OCI-LY7 (cell line): ENCODE measurements around the gene BEAN1. TPM values are rescaled to one million over a fixed set of nuclear protein-coding genes. Genes with fewer than 3 reads are reported as not detected.

Experiments used
- BruUV-seq: library from RNA; stranded (reverse); fragments of 400-500 nt; replicated peaks from 2 replicates; lab custom pipeline; 2021; lab: Mats Ljungman, UMichigan
- CTCF ChIA-PET: fragments of 300-600 bp; sonication (Branson Sonifier 250); formaldehyde crosslinking; loops from one replicate; lab custom pipeline; 2022; ENCODE audit warnings: antibody characterized with exemption; ENCODE audit not compliant: unreplicated experiment; lab: Charles Lee
- POLR2A ChIA-PET: fragments of 300-600 bp; sonication (Branson Sonifier 250); formaldehyde crosslinking; loops from one replicate; lab custom pipeline; 2022; ENCODE audit warnings: antibody characterized with exemption; lab: Charles Lee
- DNase-seq: peaks from one replicate; pipeline ENCODE4 v3.0.0-alpha.2; 2015; ENCODE audit warnings: low spot score
- H2AFZ ChIP-seq: fragments of 200-600 bp; sonication (generic), shearing (Covaris generic); 2 replicates; pipeline ENCODE4 v1.6.1; 2014; ENCODE audit warnings: mild to moderate bottlenecking, antibody characterized with exemption, low read length, moderate library complexity
- H3K27ac ChIP-seq: fragments of 200-600 bp; sonication (generic); 2 replicates; pipeline ENCODE4 v1.5.1; 2014; ENCODE audit warnings: mixed run types, low read depth, mild to moderate bottlenecking, moderate library complexity, low read length, inconsistent platforms; ENCODE audit not compliant: poor library complexity, severe bottlenecking
- H3K36me3 ChIP-seq: fragments of 200-600 bp; sonication (generic); 2 replicates; pipeline ENCODE4 v1.6.1; 2014; ENCODE audit warnings: mild to moderate bottlenecking, antibody characterized with exemption, low read length, moderate library complexity, mixed read lengths; ENCODE audit not compliant: insufficient read depth
- H3K4me1 ChIP-seq: fragments of 200-600 bp; sonication (generic); 2 replicates; pipeline ENCODE4 v1.5.1; 2014; ENCODE audit warnings: mild to moderate bottlenecking, low read length; ENCODE audit not compliant: insufficient read depth, poor library complexity, severe bottlenecking
- H3K4me2 ChIP-seq: fragments of 200-600 bp; sonication (generic); 2 replicates; pipeline ENCODE4 v1.6.1; 2014; ENCODE audit warnings: mild to moderate bottlenecking, low read length
- H3K4me3 ChIP-seq: fragments of 200-600 bp; sonication (generic); 2 replicates; pipeline ENCODE4 v1.5.1; 2014; ENCODE audit warnings: mild to moderate bottlenecking, low read depth, low read length; ENCODE audit not compliant: poor library complexity, severe bottlenecking
- H3K79me2 ChIP-seq: fragments of 200-600 bp; sonication (generic); 2 replicates; pipeline ENCODE4 v1.6.1; 2016; ENCODE audit warnings: low read depth, mild to moderate bottlenecking, low read length, moderate library complexity, mixed read lengths; ENCODE audit not compliant: insufficient read depth
- H3K9me2 ChIP-seq: fragments of 200-600 bp; sonication (generic); 2 replicates; pipeline ENCODE4 v1.6.1; 2016; ENCODE audit warnings: mild to moderate bottlenecking, low read length, mixed read lengths; ENCODE audit not compliant: insufficient read depth
- H3K9me3 ChIP-seq: fragments of 200-600 bp; sonication (generic); 2 replicates; pipeline ENCODE4 v1.6.1; 2014; ENCODE audit warnings: mild to moderate bottlenecking, mixed run types, low read length, mixed read lengths
- H4K20me1 ChIP-seq: fragments of 200-600 bp; sonication (generic); 2 replicates; pipeline ENCODE4 v1.6.1; 2014; ENCODE audit warnings: mild to moderate bottlenecking, antibody characterized with exemption, low read length, moderate library complexity, mixed read lengths; ENCODE audit not compliant: insufficient read depth
- EZH2phosphoT487 ChIP-seq: fragments of 200-600 bp; sonication (generic); IDR thresholded peaks from 2 replicates; pipeline ENCODE4 v1.6.1; 2018; ENCODE audit warnings: low read depth, borderline replicate concordance, mild to moderate bottlenecking, mixed run types, antibody characterized with exemption, low read length, moderate library complexity, mixed read lengths
- intact Hi-C: fragments of 100-400 bp; cut with micrococcal nuclease; formaldehyde crosslinking; loops from one replicate; pipeline ENCODE4 v1.10.0; 2022; ENCODE audit not compliant: unreplicated experiment
- total RNA-seq, 2 experiments: library from RNA; depleted of rRNA in 1 of 2; stranded (reverse); fragments of >200 nt in 1 of 2; shearing (Covaris generic) in 1 of 2; gene quantifications; 2 replicates each; pipeline ENCODE4 v1.2.3, GENCODE V29; 2014 to 2022
- TF ChIP-seq, protein P1 (sequence below): fragments of 200-600 bp; sonication (generic); conservative IDR thresholded peaks from 2 replicates; pipeline ENCODE4 v1.5.1; 2014; ENCODE audit warnings: mild to moderate bottlenecking, antibody characterized with exemption, low read length, moderate library complexity, mixed read lengths

BEAN1 gene
- total RNA-seq, 2 experiments from 2014 or later, result 0.13 TPM; not detected in 1

DNA sequence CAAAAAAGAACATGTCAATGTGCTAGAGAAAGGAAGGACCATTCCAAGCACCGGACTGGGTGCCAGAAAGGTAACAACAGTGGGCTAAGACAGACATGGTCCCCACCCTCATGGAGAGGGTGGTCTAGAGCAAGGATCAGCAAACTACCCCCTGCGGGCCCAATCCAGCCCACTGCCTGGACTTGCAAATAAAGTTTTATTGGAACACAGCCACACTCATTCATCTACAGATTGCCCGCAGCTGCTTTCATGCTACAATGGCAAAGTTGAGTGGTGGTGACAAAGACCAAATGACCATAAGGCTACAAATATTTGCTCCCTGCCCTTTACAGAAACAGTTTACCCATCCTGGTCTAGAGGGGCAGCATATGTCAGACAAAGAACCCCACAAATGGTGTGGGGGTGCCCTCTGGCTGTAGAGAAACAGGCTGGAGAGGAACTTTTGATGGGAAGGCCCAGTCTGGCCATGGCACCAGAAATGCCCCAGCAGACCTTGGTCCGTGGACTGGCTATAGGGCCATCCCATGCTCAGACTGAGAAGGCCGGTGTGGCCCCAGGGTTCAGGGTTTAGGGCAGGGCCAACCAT lies 45.4 kb upstream of the BEAN1 start:
- intact Hi-C loops, result no loop called here

DNA sequence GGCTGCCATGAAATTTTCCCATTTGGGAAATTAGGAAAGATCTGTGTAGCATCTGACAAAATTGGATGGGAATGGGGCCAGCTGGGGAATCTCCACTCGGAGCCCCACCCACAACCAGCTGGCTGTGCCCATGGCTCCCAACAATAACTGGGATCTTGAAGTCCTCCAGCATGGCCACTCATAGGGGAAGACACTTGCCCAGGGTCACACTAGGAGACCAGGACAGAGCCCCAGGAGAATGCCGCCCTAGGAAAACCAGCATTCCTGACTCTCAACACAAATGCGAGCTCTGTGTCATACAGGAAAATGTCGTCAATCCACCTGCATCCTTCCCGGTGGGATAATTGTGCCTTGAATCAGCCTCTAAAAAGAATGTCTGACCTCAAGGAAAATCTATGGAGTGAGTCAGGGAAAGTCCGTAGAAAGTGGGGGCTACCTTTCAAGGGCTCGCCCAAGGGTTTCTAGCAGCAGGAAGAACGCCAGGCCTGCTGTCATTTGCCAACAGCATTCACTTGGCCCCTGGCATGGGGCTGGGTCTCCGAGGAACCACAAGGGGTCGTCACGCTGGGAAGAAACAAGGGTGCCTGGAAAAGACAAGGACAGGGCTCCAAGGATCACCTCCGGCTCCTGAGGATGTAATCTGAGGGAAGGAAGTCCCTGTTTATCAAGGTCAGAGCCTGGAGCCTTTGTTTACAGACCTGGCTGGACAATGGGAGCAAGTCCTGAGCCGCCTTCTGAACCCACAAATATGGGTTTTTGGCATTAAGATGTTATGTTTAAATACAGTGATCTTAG lies 44.7 kb upstream of the BEAN1 start:
- TF ChIP-seq, protein P1, sequence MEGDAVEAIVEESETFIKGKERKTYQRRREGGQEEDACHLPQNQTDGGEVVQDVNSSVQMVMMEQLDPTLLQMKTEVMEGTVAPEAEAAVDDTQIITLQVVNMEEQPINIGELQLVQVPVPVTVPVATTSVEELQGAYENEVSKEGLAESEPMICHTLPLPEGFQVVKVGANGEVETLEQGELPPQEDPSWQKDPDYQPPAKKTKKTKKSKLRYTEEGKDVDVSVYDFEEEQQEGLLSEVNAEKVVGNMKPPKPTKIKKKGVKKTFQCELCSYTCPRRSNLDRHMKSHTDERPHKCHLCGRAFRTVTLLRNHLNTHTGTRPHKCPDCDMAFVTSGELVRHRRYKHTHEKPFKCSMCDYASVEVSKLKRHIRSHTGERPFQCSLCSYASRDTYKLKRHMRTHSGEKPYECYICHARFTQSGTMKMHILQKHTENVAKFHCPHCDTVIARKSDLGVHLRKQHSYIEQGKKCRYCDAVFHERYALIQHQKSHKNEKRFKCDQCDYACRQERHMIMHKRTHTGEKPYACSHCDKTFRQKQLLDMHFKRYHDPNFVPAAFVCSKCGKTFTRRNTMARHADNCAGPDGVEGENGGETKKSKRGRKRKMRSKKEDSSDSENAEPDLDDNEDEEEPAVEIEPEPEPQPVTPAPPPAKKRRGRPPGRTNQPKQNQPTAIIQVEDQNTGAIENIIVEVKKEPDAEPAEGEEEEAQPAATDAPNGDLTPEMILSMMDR, result no peak
- no peak for TF ChIP-seq EZH2phosphoT487
- H3K4me2 ChIP-seq, result no peak overlapping the region

More for the DNA sequence above, 45.4 kb upstream of the BEAN1 start:
- ChIA-PET CTCF (no interaction called here), POLR2A (interaction anchor here (0.5 kb wide), 1 partner anchor 402 kb away, joined by 3 read pairs; no protein-coding TSS in a partner anchor)
- no peak overlapping the region for H3K4me2 ChIP-seq
- H3K36me3 ChIP-seq, result no peaks in the 10 kb centered on the region
- H3K27ac ChIP-seq, result no peak overlapping the region
- no peaks in the 10 kb centered on the region for H3K79me2 ChIP-seq
- no peak for DNase-seq
- H2AFZ ChIP-seq, result no peak overlapping the region
- TF ChIP-seq, protein P1, result no peak
- no peak for TF ChIP-seq EZH2phosphoT487
- no peaks in the 10 kb centered on the region for H3K4me1 ChIP-seq
- H3K9me3 ChIP-seq, result no peaks in the 10 kb centered on the region
- no peak overlapping the region for H3K4me3 ChIP-seq
- H4K20me1 ChIP-seq, result no peaks in the 10 kb centered on the region
- no TSS peak for BruUV-seq
- no peaks in the 10 kb centered on the region for H3K9me2 ChIP-seq

DNA sequence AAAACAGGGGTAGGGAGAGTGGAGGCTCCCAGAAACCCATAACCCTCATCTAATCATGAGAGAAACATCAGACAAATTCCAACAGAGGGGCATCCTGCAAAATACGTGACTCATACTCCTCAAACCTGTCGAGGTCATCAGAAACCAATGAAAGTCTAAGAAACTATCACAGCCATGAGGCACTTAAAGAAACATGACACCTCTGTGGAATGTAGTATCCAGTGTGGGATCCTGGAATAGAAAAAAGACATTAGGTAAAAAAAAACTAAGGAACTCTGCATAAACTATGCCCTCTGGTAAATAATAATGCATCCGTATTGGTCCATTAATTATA lies 44.2 kb upstream of the BEAN1 start:
- no TSS peak for BruUV-seq
- Histone ChIP-seq H3K4me2 (no peak overlapping the region), H3K9me3 (no peaks in the 10 kb centered on the region), H3K79me2 (no peaks in the 10 kb centered on the region), H3K36me3 (no peaks in the 10 kb centered on the region), H3K4me1 (no peaks in the 10 kb centered on the region), H3K4me3 (no peak overlapping the region), H3K27ac (no peak overlapping the region), H4K20me1 (no peaks in the 10 kb centered on the region), H3K9me2 (no peaks in the 10 kb centered on the region), H2AFZ (no peak overlapping the region)
- POLR2A ChIA-PET, result no interaction called here
- intact Hi-C loops, result no loop called here
- CTCF ChIA-PET, result no interaction called here
- TF ChIP-seq, protein P1, result no peak
- no peak for TF ChIP-seq EZH2phosphoT487
- no peak for DNase-seq

More for the DNA sequence above, 44.7 kb upstream of the BEAN1 start:
- intact Hi-C loops, result no loop called here
- Histone ChIP-seq H3K4me1 (no peaks in the 10 kb centered on the region), H3K27ac (no peak overlapping the region), H3K36me3 (no peaks in the 10 kb centered on the region), H3K79me2 (no peaks in the 10 kb centered on the region), H3K9me2 (no peaks in the 10 kb centered on the region), H2AFZ (no peak overlapping the region), H4K20me1 (no peaks in the 10 kb centered on the region), H3K4me3 (no peak overlapping the region), H3K9me3 (no peaks in the 10 kb centered on the region)
- ChIA-PET CTCF (no interaction called here), POLR2A (interaction anchor here (0.5 kb wide), 1 partner anchor 402 kb away, joined by 3 read pairs; no protein-coding TSS in a partner anchor)
- DNase-seq, result no peak
- no TSS peak for BruUV-seq
